Stimulated activated CD8-positive, alpha-beta memory T cell treated with anti-CD3 and anti-CD28 coated beads, Interleukin-4, amount 100 ng/mL, for 4 hours (primary cell): Measurements from ENCODE around the gene ITPR1.

Experiments
- DNase-seq, 2 donors: peaks; one replicate each; pipeline ENCODE4 v3.0.0-alpha.2; 2020; ENCODE audit warnings: low read depth in 2 of 2, low spot score in 1 of 2

Gene ITPR1

DNA sequence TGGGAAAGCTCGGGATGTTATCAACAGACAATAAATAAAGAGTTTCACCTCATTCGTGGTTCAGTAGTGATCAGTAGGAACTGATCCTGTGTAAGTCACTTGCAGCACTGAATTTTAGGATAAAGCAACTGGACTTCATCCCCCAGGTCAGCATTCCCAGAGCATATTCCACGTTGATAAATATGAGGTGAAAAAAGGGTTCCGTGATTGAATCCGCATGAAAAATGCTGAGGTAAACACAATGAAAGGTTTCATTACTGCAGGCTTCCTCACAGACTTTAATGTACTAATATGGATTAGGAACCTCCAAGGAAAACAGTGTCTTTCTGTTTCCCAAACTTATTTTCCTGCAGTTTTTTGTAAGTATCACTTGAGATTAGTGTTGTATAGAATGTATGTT lies 308.7 kb downstream of the ITPR1 start:
- no peak for DNase-seq

DNA sequence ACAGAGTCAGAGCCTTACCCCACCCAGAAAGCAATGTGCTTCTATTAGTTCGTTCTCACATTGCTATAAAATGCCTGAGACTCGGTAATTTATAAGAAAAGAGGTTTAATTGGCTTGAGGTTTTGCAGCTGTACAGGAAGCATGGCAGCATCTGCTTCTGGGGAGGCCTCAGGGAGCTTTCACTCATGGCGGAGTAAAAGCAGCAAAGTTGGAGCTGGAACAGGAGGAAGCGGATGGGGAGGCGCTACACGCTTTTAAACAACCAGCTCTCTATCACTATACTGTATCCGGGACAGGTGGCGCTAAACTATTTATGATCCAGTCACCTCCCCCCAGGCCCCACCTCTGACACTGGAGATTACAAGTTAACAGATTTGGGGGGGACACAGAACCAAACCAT lies 309.8 kb downstream of the ITPR1 start:
- DNase-seq, result no peak

GRCh38 chr3:4804161-4805058 lies 311.3 kb downstream of the ITPR1 start:
- no peak for DNase-seq

GRCh38 chr3:4805662-4806061 lies 312.5 kb downstream of the ITPR1 start:
- no peak for DNase-seq

DNA sequence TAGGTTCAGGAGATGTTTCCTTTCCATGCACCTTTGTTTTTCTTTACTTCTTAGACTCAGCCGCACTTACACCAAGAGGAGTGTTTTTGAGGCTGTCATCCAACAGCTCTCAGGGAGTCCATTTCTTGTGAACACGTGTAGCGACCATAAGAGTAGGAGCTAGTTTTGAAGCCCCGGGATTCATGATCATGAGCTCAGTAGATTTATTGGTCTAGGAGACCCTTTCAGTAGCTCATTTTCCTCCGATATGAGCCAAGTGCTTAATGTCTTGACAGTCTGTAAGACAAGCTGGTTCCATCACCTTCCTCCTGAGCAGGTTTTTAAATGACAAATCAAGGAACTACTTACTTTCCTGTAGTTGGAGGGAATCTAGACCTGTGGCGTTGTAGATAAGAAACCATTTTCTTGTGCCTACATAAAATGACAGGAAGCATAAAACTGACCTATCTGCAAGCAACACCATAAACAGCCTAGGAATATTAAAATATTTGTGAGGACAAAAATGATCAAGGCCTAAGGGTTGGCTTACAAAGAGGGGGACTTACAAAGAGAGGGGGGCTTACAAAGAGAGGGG lies 313.5 kb downstream of the ITPR1 start:
- no peak for DNase-seq

DNA sequence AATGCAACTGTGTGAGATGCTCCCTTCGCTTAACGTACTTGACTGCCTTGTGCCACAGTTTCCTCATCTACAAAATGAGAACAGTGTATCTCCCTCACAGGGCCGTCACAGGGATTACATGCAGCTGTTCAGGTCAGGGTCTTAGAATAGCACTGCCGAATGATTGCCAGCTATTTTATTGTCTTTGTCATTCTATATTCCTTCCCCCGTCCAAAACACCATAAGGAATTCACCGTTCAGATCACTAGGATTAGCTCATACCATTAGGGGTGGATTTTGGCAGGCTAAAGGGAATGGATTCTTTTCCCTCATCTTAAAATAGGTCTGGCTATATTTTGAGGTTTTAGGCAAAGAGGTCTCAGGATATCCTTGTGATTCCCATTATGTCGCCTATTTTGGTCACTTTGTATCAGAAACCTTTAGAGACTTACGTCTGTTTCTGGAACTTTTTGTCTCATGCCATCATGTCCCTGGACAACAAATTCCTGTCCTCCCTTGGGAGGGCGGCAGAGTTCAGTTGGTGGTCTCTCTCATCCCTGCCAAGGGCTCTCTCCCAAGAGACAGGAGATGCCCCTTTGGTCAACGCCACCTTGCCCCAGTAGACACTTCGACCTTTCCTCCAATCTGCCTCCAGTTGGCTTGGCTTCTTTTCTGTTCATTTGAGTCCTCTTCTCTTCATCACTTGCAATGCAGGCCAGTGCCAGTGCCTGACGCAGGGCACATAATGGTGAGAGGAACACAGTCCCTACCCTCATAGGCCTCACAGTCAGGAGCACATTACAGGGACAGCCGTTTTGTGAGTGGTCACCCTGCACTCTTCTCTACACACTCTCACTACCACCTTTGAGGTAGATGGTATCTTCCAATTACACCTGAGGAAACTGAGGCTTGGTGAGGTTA lies 314.5 kb downstream of the ITPR1 start:
- no peak for DNase-seq

DNA sequence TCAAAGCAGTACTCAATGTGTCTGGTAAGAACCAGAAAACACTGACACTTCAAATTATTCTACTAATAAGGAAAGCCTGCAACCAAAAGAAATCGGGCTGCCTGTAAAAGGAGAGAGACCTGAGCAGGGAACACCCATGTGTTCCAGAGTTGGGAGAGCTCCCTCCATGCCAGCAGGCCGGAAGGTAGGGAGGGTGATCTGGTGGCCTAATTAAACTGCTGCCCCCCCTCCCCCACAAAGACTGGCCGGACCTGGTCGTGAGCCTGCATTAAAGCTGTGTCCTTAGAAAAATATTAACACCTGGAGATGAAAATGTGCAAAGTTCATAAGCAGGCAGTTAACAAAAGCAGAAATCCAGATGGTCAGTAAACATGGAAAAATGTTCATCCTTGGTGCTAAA lies 315.5 kb downstream of the ITPR1 start:
- no peak for DNase-seq

DNA sequence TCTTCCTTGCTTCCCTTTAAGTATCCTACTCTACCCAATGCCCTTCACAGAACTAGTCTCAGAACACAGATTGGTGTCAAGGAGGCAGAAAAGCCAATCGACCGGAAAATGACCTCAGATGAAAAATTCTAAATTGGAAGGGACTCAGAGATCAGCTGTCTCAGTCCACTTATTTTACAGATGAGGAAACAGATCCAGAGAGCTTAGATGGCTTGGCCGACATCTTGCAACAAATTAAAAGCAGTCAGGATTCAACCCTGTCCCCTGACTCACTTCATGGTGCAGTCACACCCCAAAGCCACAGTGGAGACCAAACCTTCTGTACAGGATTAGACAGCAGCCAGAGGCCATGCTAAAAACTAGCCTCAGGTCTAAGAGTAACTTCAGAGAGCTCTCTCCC lies 316.8 kb downstream of the ITPR1 start:
- no peak for DNase-seq

DNA sequence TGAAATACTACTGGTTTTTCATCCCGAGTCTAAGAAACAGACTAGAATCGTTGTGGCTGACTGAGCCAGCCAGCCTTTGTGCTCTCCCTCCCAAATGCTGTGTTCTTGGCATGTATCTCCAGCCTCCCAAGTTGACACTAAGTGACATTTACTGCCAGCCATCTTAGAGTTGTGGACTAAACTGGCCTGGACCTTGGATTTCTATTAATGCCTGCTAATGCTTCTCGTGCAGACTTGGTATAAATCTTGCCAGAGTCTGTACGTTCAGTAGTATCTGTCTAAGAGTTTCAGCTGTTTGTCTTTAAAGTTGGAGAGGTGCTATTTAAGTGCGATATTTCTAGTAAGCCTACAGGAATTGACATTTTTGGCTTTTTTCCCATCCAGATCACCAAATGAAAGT lies 319.4 kb downstream of the ITPR1 start:
- DNase-seq, result no peak

DNA sequence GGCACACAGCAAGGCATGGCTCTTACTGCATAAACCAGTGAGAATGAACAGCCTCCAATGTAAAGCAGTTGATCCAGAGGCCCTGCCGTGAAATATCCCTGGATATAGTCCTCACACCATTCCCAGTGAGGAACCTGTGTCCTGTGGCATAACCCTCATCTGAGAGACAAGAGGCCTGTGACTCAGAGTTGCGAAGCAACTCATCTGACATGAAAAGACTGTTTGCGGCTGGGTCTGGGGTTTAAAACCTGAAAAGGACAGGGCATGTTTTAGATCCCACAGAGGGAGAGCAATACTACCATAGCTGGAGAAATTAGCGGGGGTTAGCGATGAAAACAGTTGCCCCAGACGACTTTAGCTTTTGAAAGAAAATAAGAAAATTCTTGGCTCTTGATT lies 320.8 kb downstream of the ITPR1 start:
- no peak for DNase-seq

DNA sequence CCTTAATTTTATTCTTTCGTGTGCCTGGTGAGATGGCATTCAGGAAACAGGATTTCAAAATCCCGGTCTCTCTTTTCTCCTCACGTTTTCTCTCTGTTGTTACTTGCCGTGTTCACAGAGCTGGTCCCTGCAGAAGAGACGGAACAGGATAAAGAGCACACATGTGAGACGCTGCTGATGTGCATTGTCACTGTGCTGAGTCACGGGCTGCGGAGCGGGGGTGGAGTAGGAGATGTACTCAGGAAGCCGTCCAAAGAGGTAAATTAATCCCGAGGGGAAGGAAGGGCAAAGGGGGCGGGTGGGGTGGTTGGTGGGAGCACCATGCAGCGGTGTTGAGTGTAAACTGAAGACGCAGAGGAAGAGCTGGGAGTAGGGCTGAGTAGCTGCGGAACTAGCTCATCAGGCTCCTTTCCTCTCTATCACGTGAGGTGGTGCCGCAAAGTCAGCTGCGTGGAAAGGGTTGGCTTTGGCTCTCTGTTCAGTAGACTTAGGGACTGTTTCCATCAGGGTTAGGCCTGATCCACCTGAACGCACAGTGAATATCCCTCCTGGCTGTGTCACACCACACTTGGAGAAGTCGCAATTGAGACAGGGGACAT lies 321.3 kb downstream of the ITPR1 start:
- no peak for DNase-seq

GRCh38 chr3:4814904-4815574 lies 321.9 kb downstream of the ITPR1 start:
- DNase-seq, result no peak

- DNase-seq, result no peak
These were observed 323.2 kb downstream of the ITPR1 start for GRCh38 chr3:4816306-4816705.

DNA sequence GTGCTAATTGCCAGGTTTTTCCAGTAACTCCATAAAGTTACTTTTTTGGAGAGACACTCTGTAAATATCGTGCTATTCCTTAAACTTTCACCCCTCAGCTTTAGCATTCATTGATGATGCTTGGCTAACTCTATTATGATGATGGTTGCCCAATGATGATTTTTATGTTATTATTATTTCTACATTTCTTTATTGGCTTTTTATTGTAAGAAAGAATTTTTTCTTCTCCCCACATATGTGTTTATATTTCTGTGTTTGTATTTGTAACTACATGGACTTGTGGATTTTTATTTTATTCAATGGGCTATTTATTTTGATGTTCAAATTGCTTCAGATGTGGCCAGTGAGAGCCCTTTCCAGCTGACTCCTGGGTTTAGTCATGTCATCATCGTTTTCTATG lies 323.6 kb downstream of the ITPR1 start:
- no peak for DNase-seq

GRCh38 chr3:4817128-4817527 lies 324.0 kb downstream of the ITPR1 start:
- no peak for DNase-seq

DNA sequence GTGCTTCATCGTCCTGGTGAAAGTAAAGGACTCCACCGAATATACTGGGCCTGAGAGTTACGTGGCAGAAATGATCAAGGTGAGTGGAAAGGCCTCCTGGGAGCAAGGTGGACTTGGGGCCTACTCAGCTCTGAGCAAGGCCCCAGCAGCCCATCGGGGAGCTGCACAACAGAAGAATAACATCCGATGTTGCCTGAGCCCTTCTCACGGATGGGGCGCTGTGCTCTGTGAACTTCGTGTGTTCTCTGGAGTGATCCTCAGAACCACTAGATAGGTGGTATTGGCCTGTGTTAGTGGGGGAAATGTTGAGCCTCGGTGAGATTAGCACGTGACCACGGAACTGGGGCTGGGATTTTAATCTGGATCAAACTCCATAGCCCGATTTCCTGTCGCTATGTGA lies 325.0 kb downstream of the ITPR1 start:
- no peak for DNase-seq

GRCh38 chr3:4818986-4819693 lies 326.0 kb downstream of the ITPR1 start:
- no peak for DNase-seq

DNA sequence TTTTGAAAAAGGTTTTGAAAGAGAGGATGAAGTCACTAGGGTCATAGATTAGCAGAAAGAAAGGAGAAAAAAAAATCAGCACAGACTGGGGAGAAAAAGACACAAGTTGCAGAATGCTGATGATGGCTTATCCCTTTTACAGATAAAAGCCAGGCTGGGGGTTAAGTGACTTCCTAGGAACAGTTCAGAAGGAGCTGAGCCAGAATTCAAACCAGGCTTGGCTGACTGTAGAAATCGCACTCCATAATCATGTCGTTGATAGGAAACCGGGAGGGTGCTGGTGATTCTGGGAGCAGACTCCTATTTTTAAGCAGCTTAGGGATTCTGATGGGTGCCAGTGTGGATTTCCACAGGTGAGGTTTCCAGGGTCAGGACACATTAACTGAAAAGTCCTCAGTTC lies 326.6 kb downstream of the ITPR1 start:
- no peak for DNase-seq

- peak in 1 of 2 donors; percentile 29 for DNase-seq
These were observed 327.4 kb downstream of the ITPR1 start for GRCh38 chr3:4820296-4821121.
